ENCODE results near the gene CARF.

GRCh38 chr2:203030991-203031390, 118.9 kb downstream of the CARF start:
- TF ChIP-seq POLR2A (IDR thresholded peaks at IDR 0.05) (no peak), CTCF (IDR thresholded peaks at IDR 0.05) (no peak)

Data from adrenal gland (tissue), 5 donors.